ENCODE results near the gene REC114. TPM values are rescaled to one million over a fixed set of nuclear protein-coding genes. Genes with fewer than 3 reads are reported as not detected.

Gene REC114
- total and polyA plus RNA-seq, 9 of the 15 experiments (the other 6 are each of a cell fraction or from before 2014, with no cell fraction given): 0.07 to 0.24 TPM; not detected in 7

DNA sequence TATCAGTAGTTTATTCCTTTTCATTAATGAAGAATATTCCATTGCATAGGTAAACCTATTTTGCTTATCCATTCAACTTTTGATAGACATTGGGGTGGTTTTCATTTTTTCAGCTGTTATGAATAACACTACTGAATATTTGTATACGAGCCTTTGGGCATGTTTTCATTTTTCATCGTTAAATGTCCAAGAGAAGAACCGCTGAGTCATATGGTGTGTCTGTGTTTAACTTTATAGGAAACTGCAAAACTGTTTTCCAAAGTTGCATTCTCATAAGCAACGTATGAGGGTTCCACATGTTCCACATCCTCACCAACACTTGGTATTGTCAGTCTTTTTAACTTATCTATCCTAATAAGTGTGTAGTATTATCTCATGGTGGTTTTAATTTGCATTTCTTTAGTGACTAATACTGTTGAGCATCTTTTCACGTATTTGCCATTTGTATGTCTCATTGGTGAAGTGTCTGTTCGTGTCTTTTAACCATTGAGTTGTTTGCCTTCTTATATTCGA lies 33.8 kb downstream of the REC114 start:
- H3K79me2 ChIP-seq (ENCODE audit: control insufficient read depth, insufficient read depth, low read length): no peaks in the 10 kb centered on the region
- no peak overlapping the region for H2AFZ ChIP-seq (ENCODE audit: low read depth, low read length)
- H3K27ac ChIP-seq (ENCODE audit: extremely low read depth, low read depth, low read length): no peak overlapping the region
- H3K36me3 ChIP-seq (ENCODE audit: control insufficient read depth, insufficient read depth, low read length): no peaks in the 10 kb centered on the region
- CTCF ChIA-PET (ENCODE audit: low intra/inter-chr PET ratio): no interaction called here
- ATAC-seq: no peak
- H3K4me3 ChIP-seq: no peak overlapping the region
- no TSS peak for BruUV-seq (replicated peaks)
- no peak overlapping the region for H3K4me2 ChIP-seq (ENCODE audit: insufficient read depth, low read length)
- in situ Hi-C loops (cut with MboI): no loop called here
- no peaks in the 10 kb centered on the region for H3K9me1 ChIP-seq (ENCODE audit: control insufficient read depth, insufficient read depth, low read length)
- POLR2A ChIA-PET: interaction anchor here (1.5 kb wide), 1 partner anchor 12 kb away, joined by 6 read pairs; no protein-coding TSS in a partner anchor
- peaks cover 0 to 13% of the 10 kb centered on the region in 2 experiments; a peak in 2 of 5 replicates for H3K4me1 ChIP-seq (replicated peaks in 1 of 2; ENCODE audit: control insufficient read depth in 2 of 2, insufficient read depth in 2 of 2, low read length in 2 of 2)
- H3K9ac ChIP-seq (ENCODE audit: insufficient read depth in 1 of 2, low read depth in 2 of 2, low read length in 2 of 2): no peak overlapping the region
- whole genome bisulfite sequencing (ENCODE audit: insufficient coverage, low coverage, missing lambda C conversion rate): 45% methylated on average over 7 of the region's 7 CpGs
- intact Hi-C loops (cut with micrococcal nuclease): no loop called here
- no peak for DNase-seq (ENCODE audit: extremely low read depth in 1 of 4, low spot score in 3 of 4)
- no peaks in the 10 kb centered on the region for H4K20me1 ChIP-seq (replicated peaks; ENCODE audit: control insufficient read depth, insufficient read depth, low read length)
- H3K9me3 ChIP-seq (replicated peaks; ENCODE audit: control insufficient read depth, insufficient read depth, low read depth, low read length): 0 out of 2 replicates have a peak, but pooled peaks cover 4% of the 10 kb centered on the region
- FAIRE-seq: no peak
- H3K27me3 ChIP-seq (ENCODE audit: control insufficient read depth in 2 of 2, insufficient read depth in 2 of 2, low read length in 2 of 2): no peaks in the 10 kb centered on the region
- TF ChIP-seq HNRNPL (IDR thresholded peaks at IDR 0.05; ENCODE audit: low read depth, low read length): no peak
- no peak for TF ChIP-seq ZNF668 (CRISPR knock-in tag; IDR thresholded peaks at IDR 0.05)
- peak; percentile 57; the same call in 1 of the 2 replicates for TF ChIP-seq TRIM28 (IDR thresholded peaks at IDR 0.05)
- TF ChIP-seq LARP7 (IDR thresholded peaks at IDR 0.05): no peak
- no peak for TF ChIP-seq PRPF4 (IDR thresholded peaks at IDR 0.05; ENCODE audit: insufficient read depth, low read depth, low read length, poor library complexity, severe bottlenecking)
- TF ChIP-seq, protein P1, sequence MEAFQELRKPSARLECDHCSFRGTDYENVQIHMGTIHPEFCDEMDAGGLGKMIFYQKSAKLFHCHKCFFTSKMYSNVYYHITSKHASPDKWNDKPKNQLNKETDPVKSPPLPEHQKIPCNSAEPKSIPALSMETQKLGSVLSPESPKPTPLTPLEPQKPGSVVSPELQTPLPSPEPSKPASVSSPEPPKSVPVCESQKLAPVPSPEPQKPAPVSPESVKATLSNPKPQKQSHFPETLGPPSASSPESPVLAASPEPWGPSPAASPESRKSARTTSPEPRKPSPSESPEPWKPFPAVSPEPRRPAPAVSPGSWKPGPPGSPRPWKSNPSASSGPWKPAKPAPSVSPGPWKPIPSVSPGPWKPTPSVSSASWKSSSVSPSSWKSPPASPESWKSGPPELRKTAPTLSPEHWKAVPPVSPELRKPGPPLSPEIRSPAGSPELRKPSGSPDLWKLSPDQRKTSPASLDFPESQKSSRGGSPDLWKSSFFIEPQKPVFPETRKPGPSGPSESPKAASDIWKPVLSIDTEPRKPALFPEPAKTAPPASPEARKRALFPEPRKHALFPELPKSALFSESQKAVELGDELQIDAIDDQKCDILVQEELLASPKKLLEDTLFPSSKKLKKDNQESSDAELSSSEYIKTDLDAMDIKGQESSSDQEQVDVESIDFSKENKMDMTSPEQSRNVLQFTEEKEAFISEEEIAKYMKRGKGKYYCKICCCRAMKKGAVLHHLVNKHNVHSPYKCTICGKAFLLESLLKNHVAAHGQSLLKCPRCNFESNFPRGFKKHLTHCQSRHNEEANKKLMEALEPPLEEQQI (IDR thresholded peaks at IDR 0.05): 0 out of 2 replicates have a peak, but pooled peaks have one; percentile 58
- no peak for TF ChIP-seq HDAC6 (IDR thresholded peaks at IDR 0.05; ENCODE audit: low read depth, low read length)
- peak; percentile 29; the same call in 1 of the 2 replicates for TF ChIP-seq NFE2L1 (tag; IDR thresholded peaks at IDR 0.05; ENCODE audit: borderline replicate concordance, low read depth)
- peak; percentile 62; the same call in 1 of the 2 replicates for TF ChIP-seq ZNF316 (IDR thresholded peaks at IDR 0.05)
- peak; percentile 53 for TF ChIP-seq MAFG (tag; conservative IDR thresholded peaks at IDR 0.05)
- TF ChIP-seq ZNF184 (CRISPR knock-in tag; IDR thresholded peaks at IDR 0.05): peak; percentile 85; the same call in 1 of the 2 replicates
- 0 out of 4 replicates have a peak, but pooled peaks of 1 of the 2 experiments have one; percentile 7 for TF ChIP-seq TRIM24 (IDR thresholded peaks at IDR 0.05)
- peak; percentile 19; the same call in 1 of the 2 replicates for TF ChIP-seq MAFF (IDR thresholded peaks at IDR 0.05; ENCODE audit: low read length)
- TF ChIP-seq RBM25 (IDR thresholded peaks at IDR 0.05; ENCODE audit: low read depth, low read length, severe bottlenecking): peak; percentile 59

Measured in K562 (cell line).